Activated CD8-positive, alpha-beta T cell treated with anti-CD3 and anti-CD28 coated beads, Interleukin-2, amount 10 ng/mL, durations not matched to agents 7 days and 5 days (primary cell): Measurements from ENCODE around the gene QRFP. TPM values are rescaled to one million over a fixed set of nuclear protein-coding genes. Genes with fewer than 3 reads are reported as not detected.

ENCODE experiments used
- ATAC-seq: fragments of 150-1000 bp; cut with Tn5 transposase; one replicate; pipeline ENCODE4 v1.10.0; 2021; ENCODE audit warnings: moderate library complexity
- CTCF ChIA-PET: fragments of 350-600 bp; sonication (Branson Sonifier 250); formaldehyde crosslinking; loops from one replicate; lab custom pipeline; 2021; ENCODE audit warnings: antibody characterized with exemption; lab: Charles Lee
- POLR2A ChIA-PET: fragments of 350-600 bp; sonication (Branson Sonifier 250); formaldehyde crosslinking; loops from one replicate; lab custom pipeline; 2021; ENCODE audit warnings: antibody characterized with exemption; lab: Charles Lee
- DNase-seq: peaks from one replicate; pipeline ENCODE4 v3.0.0-alpha.2; 2020
- H3K27ac Mint-ChIP-seq: one replicate; pipeline ENCODE4 v1.8.0; 2021; ENCODE audit warnings: mild to moderate bottlenecking, mixed read lengths
- H3K27me3 Mint-ChIP-seq: one replicate; pipeline ENCODE4 v1.8.0; 2021; ENCODE audit warnings: low read depth, mixed read lengths
- H3K36me3 Mint-ChIP-seq: one replicate; pipeline ENCODE4 v1.8.0; 2021; ENCODE audit warnings: low read depth, mixed read lengths
- H3K4me1 Mint-ChIP-seq: one replicate; pipeline ENCODE4 v1.8.0; 2021; ENCODE audit warnings: low read depth, mixed read lengths
- H3K4me3 Mint-ChIP-seq: one replicate; pipeline ENCODE4 v1.8.0; 2021; ENCODE audit warnings: mild to moderate bottlenecking, mixed read lengths
- H3K9me3 Mint-ChIP-seq: one replicate; pipeline ENCODE4 v1.8.0; 2022; ENCODE audit warnings: mixed read lengths; ENCODE audit not compliant: insufficient read depth
- total RNA-seq, 2 experiments: library from RNA; stranded (reverse); gene quantifications; one replicate each; pipeline ENCODE4 v1.2.3, GENCODE V29; 2021

Gene QRFP
- total RNA-seq, 2 experiments from 2014 or later: not detected

DNA sequence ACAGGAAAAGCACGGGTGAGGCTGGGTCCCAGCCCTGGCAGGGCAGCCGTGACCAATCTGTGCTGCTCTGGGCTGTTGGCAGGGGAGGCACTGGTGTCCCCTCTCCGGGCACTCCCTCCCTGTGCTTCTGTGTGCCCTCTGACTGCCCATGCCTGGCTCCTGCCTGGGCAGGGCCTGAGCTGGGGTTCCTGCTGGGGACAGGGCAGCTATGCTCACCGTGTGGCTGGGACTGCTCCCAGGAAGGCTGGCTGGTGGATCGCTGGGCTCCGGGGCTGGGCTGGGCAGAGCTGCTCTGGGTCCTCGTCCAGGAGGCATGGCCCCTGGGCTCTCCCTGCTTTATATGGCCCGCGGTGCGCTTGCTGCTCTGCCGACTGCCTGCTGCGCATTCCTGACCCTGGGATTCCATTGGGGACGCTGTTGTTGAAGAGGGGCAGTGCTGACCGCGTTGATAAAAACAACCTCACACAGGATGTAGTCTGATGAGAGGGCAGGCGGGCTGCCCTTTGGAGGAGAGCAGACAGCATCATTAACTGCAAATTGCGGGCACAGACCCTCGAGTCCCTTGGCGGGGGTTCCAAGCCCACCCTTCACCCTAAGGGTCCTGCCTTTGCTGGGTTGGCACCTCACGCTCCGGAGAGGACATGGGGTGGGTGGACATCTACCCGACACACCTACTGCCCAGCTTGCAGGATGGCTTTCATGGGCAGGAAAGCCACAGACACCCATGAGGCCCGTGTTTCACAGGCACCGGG is 955 bp downstream of the QRFP start:
- no peaks in the 10 kb centered on the region for H3K27me3 Mint-ChIP-seq
- ChIA-PET POLR2A (no interaction called here), CTCF (no interaction called here)
- no peak for ATAC-seq
- H3K27ac Mint-ChIP-seq: no peak overlapping the region
- no peaks in the 10 kb centered on the region for H3K36me3 Mint-ChIP-seq
- no peaks in the 10 kb centered on the region for H3K4me1 Mint-ChIP-seq
- H3K9me3 Mint-ChIP-seq: no peaks in the 10 kb centered on the region
- H3K4me3 Mint-ChIP-seq: no peak overlapping the region
- no peak for DNase-seq

DNA sequence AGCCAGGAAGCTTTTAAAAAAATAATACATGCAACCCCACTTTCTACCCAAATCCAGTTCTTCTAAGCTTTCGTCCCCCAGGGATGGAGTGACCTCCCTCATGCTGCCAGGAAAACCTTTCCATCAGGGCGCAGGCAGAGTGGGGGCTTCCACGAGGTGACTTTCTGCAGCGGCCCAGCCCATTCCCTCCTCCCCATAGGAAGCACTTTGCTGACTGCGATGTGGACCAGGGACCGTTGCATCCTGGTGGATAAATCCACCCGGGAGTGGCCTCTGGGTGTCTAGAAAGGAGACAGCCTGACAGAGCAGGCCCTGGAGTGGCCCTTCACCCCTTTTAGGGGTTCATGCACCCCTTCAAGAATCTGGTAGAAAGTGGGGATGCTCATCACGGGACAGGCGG is 1.6 kb downstream of the QRFP start:
- ChIA-PET POLR2A (no interaction called here), CTCF (no interaction called here)
- no peak overlapping the region for H3K27ac Mint-ChIP-seq
- H3K4me1 Mint-ChIP-seq: no peaks in the 10 kb centered on the region
- no peaks in the 10 kb centered on the region for H3K36me3 Mint-ChIP-seq
- no peak overlapping the region for H3K4me3 Mint-ChIP-seq
- no peak for ATAC-seq
- H3K27me3 Mint-ChIP-seq: no peaks in the 10 kb centered on the region
- H3K9me3 Mint-ChIP-seq: no peaks in the 10 kb centered on the region
- no peak for DNase-seq

DNA sequence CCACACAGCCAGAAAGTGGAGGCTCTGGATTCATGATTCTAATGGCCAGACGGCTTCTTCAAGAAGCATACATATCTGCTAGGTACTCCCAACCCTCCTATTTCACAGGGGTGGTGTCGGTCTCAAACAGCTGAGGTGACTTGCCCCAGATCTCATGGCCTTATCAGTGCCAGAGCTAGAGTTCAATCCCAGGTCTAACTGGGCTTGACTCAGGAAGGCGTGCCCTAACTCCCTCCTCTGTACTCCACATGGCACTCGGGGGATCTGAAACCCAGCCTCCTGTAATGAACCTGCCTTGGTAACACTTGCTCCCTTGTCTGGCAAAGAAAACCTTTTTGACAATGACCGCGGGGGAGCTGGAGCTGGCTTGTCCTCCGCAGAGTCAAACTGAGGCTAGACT is 2.1 kb downstream of the QRFP start:
- Mint-ChIP-seq H3K27ac (no peak overlapping the region), H3K4me1 (no peaks in the 10 kb centered on the region), H3K9me3 (no peaks in the 10 kb centered on the region), H3K36me3 (no peaks in the 10 kb centered on the region), H3K27me3 (no peaks in the 10 kb centered on the region), H3K4me3 (no peak overlapping the region)
- ATAC-seq (no peak), DNase-seq (no peak)
- CTCF ChIA-PET: no interaction called here
- POLR2A ChIA-PET: no interaction called here

DNA sequence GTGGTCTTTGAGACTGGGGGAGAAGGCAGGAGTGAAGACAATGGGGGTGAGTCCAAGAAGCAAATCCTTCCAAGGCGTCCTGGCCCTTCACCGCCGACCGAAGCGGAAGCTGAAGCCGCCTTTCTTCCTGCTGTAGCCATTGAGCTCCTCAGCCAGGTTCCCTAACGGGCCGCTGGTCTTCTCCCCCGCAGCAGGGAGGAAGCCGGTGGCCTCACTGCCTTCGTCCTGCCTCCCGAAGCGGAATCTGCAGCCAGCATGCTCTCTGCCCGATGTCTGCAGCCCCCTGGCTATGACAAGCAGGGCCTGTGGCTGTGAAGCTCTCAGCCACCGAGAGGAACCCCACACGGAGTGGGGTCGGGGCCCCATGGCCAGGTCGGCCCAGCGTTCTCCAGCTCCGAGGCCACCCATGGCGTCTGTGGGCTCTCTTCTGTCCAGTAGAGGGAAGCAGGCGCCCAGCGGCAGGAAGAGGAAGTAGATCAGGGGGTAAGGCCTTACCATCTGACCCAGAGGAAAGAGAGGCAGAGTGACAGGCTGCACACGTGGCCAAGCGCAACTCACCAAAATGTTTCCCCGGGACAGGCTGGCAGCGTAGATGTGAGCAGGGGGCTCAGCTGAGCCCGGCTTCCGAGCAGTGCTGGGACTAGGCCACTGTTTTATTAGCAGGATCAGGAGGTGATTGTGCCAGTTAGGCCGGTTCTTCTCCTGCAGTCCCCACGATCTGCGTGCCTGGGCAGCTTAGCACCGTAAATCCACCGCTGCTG is 3.1 kb downstream of the QRFP start:
- Mint-ChIP-seq H3K27me3 (no peaks in the 10 kb centered on the region), H3K9me3 (no peaks in the 10 kb centered on the region), H3K4me1 (no peaks in the 10 kb centered on the region), H3K36me3 (no peaks in the 10 kb centered on the region), H3K4me3 (no peak overlapping the region), H3K27ac (no peak overlapping the region)
- ATAC-seq (no peak), DNase-seq (no peak)
- ChIA-PET POLR2A (no interaction called here), CTCF (no interaction called here)

DNA sequence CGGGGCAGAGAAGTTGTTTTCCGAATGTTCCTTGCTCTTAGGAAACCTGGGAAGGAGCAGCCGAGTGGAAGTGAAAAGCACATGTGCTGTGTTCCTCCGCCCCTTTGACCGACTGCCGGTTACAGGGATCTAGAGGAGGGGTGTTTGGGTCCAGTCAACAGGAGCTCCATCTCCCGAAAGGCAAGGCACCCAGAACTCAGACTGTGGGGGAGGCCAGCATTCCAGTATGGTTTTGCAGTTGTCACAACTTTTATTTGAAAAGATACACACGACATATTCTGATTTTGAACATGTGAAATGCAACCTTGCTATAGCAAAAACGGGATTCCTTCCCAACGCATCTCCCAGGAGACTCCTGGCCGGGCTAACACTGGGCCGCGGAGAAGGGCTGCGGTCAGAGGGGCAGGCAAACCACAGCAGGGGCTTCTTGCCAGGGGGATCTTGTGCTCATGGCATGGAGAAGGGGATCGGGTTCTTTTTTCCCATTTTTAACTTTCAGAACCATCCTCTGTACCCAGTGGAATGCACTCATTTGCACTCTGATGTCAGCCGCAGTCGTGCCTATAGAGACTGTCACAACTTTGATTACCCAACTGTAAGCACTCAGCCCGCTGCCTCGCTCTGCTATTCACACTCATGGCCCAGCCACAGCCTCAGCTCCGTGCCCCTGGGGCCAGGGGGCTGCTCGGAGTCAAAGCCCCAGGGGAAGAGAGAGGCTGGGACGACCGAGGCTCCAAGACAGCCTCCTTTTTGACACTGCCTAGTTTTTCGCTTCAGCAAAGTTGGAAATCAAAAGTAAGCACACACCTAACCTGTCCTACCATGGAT is 3.9 kb downstream of the QRFP start:
- ATAC-seq (no peak), DNase-seq (no peak)
- POLR2A ChIA-PET: no interaction called here
- H3K4me3 Mint-ChIP-seq: no peak overlapping the region
- no peaks in the 10 kb centered on the region for H3K4me1 Mint-ChIP-seq
- CTCF ChIA-PET: no interaction called here
- no peaks in the 10 kb centered on the region for H3K36me3 Mint-ChIP-seq
- no peak overlapping the region for H3K27ac Mint-ChIP-seq
- no peaks in the 10 kb centered on the region for H3K27me3 Mint-ChIP-seq
- H3K9me3 Mint-ChIP-seq: no peaks in the 10 kb centered on the region

DNA sequence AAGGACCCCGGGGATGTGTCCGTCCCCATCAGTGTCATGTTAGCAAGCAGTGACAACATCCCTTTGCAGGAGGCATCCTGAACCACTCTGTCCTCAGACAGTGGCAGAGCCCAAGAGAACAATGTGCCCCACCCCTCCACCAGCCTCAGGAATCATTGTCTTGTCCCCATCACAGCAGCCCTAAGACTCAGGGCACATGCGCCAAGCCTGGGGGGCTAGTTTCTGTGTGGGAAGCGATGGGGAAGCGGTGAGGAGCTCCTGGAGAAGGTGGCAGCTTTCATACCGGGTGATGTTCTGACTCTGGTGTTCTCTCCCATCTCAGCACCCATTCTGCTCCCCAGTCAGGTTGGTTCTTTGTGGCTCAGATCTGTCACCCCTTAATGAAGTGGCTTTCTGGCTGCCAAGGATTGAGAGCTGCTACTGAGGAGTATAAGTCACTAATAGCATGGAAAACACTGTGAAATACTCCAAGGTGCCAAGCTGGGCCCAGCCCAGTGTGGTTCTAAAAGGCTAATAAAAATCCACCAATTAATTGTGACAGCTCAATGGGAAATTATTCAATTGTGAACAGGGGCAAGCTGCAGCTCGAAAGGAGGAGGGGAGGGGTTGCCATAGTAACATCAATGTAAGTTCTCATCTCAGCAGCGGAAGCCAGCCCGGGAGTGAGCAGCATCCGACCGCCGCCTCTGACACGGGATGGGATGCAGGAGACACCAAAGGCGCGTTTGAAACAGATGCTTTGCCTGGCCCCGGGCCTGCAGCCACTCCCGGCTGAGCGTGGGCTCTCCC is 4.7 kb downstream of the QRFP start:
- no peaks in the 10 kb centered on the region for H3K27me3 Mint-ChIP-seq
- POLR2A ChIA-PET: no interaction called here
- H3K4me1 Mint-ChIP-seq: no peaks in the 10 kb centered on the region
- no peaks in the 10 kb centered on the region for H3K36me3 Mint-ChIP-seq
- H3K27ac Mint-ChIP-seq: no peak overlapping the region
- CTCF ChIA-PET: no interaction called here
- no peak for ATAC-seq
- H3K4me3 Mint-ChIP-seq: no peak overlapping the region
- H3K9me3 Mint-ChIP-seq: no peaks in the 10 kb centered on the region
- DNase-seq: no peak

DNA sequence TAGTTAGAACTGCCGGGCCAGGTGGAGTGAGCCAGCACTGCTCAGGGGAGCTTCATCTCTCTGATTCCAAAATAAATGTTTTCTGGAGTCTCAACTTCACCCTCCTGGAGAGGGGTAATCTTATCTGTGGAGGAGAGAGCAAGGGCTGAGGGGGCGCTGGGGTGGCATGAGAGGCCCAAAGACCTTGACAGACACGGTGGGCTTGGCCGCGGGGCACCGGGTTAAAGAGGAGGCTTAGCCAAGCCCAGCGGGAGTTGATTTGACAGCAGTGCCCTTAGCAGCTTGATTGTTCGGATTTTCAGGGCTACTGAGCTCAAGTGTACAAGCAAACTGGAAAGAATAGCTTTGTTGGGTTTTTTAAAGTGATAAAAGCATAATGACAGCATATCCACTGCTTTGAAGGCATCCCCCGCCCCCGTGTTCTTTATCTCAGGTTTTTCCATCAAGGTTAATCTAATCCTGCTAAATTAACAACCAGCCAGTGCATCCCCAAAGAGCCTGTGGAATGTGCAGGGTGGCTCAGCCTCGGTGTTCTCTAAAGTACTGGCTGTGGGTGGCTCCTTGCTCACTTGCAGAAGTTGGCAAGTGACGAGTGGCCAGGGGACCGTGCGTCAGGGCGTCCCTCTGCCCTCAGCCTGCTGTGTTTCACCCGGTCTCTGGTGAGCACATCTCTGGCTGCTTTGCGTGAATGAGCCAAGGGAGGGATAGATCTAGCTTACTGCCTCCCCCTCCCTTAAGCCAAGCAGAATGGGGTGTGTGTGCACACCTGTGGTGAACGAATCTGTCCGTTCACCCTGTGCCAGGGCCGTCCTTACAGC is 5.5 kb downstream of the QRFP start:
- no peaks in the 10 kb centered on the region for H3K4me1 Mint-ChIP-seq
- DNase-seq (no peak), ATAC-seq (no peak)
- H3K27me3 Mint-ChIP-seq: no peaks in the 10 kb centered on the region
- no peak overlapping the region for H3K27ac Mint-ChIP-seq
- CTCF ChIA-PET: interaction anchor here (1.0 kb wide), 1 partner anchor 21 kb away, joined by 4 read pairs; no protein-coding TSS in a partner anchor
- no peaks in the 10 kb centered on the region for H3K36me3 Mint-ChIP-seq
- H3K4me3 Mint-ChIP-seq: no peak overlapping the region
- POLR2A ChIA-PET: no interaction called here
- no peaks in the 10 kb centered on the region for H3K9me3 Mint-ChIP-seq

DNA sequence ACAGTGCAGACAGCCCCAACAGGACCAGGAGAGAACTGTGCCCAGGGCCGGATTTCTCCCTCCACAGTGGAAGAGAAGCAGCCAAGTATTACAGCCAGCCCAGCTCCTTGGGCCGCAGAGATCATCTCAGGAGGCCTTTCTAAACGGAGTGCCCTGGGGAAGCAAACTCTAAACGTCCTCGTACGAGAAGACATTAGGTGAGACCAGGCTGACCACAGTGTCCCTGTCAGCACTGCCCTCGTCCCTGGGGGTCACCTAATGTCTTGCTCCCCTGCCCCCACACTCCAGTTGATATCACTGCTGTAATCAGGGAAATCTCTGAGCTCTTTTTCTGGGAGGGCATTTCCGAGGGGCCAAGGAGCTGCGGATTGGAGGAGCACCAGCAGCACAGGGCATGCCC is 6.5 kb downstream of the QRFP start:
- H3K9me3 Mint-ChIP-seq: no peaks in the 10 kb centered on the region
- no peak for ATAC-seq
- H3K27me3 Mint-ChIP-seq: no peaks in the 10 kb centered on the region
- ChIA-PET POLR2A (no interaction called here), CTCF (interaction anchor here (1.0 kb wide), 1 partner anchor 20 kb away, joined by 4 read pairs; no protein-coding TSS in a partner anchor)
- peaks cover 2% of the 10 kb centered on the region for H3K36me3 Mint-ChIP-seq
- no peaks in the 10 kb centered on the region for H3K4me1 Mint-ChIP-seq
- no peak overlapping the region for H3K4me3 Mint-ChIP-seq
- H3K27ac Mint-ChIP-seq: no peak overlapping the region
- DNase-seq: no peak

DNA sequence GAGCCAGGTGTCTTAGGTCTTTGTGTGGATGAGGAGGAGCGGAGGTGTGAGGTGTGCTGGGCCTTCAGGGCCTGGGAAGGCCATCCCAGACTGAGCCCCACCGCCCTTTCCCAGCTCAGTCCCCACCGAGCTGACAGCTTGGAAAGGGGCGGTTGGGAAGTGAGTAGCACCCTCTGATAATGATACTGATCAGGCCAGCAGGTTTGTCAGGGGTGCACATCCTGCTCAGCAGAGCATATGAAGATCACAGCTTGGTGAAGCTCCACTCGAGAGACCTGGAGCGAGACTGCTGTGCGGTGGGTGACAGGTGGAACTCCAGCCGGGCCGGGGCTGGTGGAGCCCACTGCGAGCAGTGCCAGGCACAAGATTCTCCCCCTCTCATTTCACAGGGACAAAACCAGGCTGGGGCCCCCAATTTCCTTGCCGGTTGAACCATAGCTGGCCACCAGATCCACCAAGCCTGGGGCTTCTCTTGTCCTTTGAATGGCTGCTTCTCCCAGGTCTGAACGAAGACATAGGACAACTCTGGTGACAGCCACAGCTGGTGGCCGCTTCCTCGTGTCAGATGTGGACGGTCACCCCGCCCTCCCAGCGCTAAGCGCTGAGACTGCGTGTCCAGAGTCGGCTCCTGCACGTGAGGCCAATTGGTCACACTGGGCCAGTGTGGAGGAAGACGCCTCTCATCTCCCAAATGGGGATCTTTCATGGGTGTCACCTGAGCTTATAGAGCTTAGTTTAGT is 8.3 kb downstream of the QRFP start:
- Mint-ChIP-seq H3K9me3 (no peaks in the 10 kb centered on the region), H3K4me3 (no peak overlapping the region), H3K36me3 (peaks cover 2% of the 10 kb centered on the region), H3K27ac (no peak overlapping the region), H3K27me3 (no peaks in the 10 kb centered on the region), H3K4me1 (no peaks in the 10 kb centered on the region)
- POLR2A ChIA-PET: no interaction called here
- CTCF ChIA-PET: no interaction called here
- ATAC-seq (no peak), DNase-seq (no peak)

DNA sequence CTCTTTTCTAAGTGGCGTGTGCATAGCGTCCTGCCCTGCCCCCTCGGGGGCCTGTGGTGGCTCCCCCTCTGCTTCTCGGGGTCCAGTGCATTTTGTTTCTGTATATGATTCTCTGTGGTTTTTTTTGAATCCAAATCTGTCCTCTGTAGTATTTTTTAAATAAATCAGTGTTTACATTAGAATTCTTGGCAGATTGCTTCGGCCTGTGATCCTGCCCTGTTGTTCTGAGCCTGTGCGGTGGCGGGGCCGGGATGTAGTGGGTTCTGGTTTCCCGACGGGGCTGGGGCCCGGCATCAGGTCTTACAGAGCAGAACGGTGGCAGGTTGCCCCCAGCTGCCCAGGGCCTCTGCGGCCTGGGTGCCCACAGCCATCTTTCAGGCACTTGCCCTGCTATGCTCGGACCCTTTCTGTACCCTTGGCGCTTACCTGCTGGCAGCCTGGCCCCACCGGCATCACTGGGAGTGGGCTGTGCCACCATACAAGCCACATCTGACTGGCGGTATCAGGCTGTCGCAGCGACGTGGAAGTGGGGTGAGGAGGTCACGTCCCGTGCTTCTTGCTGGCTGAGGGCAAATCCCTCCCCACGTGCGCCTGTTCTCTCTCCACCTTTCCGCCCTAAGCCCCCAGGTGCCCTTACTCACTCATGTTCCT is 9.0 kb downstream of the QRFP start:
- ChIA-PET POLR2A (no interaction called here), CTCF (no interaction called here)
- Mint-ChIP-seq H3K36me3 (peaks cover 2% of the 10 kb centered on the region), H3K27me3 (no peaks in the 10 kb centered on the region), H3K27ac (no peak overlapping the region), H3K4me1 (no peaks in the 10 kb centered on the region), H3K9me3 (no peaks in the 10 kb centered on the region), H3K4me3 (no peak overlapping the region)
- DNase-seq: no peak
- ATAC-seq: no peak
